Stimulated activated CD8-positive, alpha-beta memory T cell treated with anti-CD3 and anti-CD28 coated beads, Interleukin-2, amount 100 ng/mL, for 48 hours (primary cell): Measurements from ENCODE around the gene PRKCH.

Source experiments
- DNase-seq, 2 donors: peaks; one replicate each; pipeline ENCODE4 v3.0.0-alpha.2; 2020; ENCODE audit warnings: low read depth in 2 of 2

Gene PRKCH

DNA sequence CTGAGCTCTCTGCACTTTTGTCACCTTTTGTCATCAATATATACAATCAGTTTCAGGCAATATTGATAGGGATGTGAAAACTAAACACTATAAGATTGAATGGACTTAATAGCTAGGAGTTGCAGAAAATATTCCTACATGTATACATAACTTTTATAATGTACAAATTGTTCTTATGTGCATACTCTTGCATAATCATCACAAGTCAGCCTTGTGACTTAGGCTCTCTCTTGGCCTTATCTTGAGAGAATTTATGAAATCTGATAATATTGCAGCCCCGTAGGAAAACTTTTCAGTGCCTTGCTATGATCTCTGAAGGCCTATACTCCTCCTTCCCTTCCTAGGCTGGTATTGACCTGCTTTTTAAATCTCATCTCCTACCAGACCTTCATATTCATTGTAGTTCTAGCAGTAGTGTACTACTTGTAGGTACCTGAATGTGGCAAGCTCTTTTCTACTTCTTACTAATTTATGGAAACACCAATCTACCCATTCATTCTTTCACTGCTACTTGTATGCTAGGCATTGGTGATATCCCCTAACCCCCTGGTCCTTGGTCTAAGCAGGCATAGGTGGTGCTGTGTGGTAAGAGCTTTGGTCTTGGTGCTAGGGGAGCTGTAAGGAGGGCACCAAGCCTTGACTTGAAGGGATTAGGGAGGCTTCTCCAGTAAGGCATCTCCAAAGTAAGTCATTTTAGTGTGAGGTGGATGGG is 100.0 kb downstream of the PRKCH start:
- DNase-seq: no peak

GRCh38 chr14:61426048-61426447 is 104.7 kb downstream of the PRKCH start:
- DNase-seq: no peak

DNA sequence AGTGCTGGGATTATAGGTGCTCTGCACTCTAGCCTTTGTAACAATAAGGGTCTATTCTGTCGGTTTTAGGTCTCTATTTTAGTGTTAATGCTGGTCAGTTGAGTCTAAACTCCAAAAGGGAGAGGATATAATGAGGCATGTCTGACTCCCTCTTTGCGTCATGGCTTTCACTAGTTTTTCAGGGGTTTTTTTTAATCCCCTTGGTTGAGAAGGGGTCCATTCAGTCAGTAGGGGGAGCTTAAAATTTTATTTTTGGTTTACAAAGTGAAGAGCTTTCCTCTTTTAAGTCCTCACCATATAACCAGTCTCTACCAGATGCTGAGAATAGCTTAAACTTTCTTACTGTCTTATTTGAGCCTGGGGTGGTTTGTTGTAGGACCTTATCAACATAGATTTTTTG is 106.9 kb downstream of the PRKCH start:
- no peak for DNase-seq

DNA sequence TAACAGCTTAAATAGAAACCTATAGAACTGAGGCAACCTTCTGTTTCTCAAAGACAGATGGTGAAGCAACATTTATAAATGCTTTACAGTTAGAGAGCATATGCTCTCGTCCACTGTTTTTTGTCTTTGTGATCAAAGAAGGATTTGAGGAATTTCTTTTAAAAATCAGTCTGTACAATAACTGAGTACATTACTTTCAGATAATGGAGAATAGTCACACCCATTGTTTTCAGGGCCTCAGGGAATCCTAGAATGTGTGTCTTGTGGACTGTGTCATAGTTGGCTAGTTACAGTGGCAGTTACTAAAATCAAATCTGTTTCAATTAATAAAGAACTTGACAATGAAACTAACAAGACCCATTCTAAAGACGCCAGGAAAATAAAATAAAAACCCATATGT is 107.9 kb downstream of the PRKCH start:
- DNase-seq: no peak

GRCh38 chr14:61430066-61430757 is 108.8 kb downstream of the PRKCH start:
- DNase-seq: no peak

GRCh38 chr14:61433169-61433568 is 111.8 kb downstream of the PRKCH start:
- no peak for DNase-seq

DNA sequence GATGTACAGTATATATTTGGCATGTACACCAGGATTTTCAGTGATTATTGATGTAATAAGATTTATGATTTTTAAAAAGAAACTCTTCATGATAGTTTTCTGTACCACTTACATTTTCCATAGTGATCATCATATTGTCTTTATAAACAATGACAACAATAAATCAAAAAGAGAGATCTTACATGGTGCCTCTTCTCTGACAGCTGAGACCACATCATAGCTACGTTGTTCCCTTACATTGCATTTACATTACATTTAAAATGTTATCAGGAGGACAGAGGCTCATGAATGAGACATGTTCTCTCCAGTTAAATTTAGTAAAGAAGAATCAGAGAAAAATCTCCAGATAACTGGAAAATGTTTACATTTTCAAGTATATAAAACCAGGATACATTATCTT is 112.4 kb downstream of the PRKCH start:
- no peak for DNase-seq

- DNase-seq: no peak
Measured at GRCh38 chr14:61434311-61434710, 112.9 kb downstream of the PRKCH start.

DNA sequence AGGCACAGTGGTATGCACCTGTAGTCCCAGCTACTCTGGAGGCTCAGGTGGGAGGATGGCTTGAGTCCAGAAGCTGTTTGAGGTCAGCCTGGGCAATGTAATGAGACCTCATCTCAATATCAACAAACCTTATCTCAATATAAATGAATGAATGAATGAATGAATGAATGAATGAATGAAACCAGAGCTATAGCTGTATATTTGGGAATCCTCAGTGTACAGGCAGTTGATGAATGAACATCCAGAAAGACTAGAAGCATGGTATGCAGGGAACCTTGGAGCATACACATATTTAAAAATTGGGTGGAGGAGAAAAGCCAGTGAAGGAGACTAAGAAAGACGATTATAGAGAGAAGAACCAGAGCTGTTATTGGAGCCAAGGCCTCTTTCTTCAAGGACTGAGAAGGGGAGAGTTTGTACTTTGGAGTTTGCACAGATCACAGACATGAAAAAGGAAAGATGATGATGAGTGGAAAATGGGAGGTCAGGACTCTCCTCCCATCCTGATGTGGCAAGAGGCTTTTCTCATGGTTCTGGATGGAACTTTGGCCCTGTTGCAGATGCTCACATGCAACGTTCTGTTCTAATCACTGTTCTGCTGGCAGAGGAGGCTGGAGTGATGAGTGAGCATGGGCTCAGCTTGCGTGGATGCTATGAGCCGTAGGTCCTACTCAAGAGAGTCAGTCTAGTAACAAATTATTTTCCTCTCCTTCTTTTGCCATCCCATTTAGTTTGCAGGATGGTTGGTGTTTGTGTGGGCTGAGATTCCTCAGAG is 114.4 kb downstream of the PRKCH start:
- DNase-seq: no peak

DNA sequence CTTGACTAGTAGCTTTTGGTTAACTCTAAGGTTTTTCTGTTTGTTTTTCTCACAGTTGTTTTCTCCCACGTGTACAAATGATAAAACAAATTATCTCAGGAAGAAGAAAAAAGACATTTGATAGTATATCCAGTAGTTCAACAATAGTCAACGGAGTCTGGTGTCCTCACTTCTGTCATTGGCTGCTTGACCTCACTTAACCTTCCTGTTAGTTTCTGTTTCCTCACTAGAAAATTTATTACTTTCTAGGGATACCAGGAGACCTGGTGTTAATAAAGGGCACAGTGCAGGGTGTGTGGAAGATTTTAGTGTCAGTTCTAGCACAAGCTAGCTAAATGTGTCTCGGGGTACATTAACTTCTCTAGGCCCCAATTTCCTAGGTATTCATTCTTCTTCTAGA is 116.0 kb downstream of the PRKCH start:
- DNase-seq: no peak

GRCh38 chr14:61438036-61438435 is 116.7 kb downstream of the PRKCH start:
- no peak for DNase-seq

- no peak for DNase-seq
Measured at GRCh38 chr14:61438497-61438859, 117.1 kb downstream of the PRKCH start.

DNA sequence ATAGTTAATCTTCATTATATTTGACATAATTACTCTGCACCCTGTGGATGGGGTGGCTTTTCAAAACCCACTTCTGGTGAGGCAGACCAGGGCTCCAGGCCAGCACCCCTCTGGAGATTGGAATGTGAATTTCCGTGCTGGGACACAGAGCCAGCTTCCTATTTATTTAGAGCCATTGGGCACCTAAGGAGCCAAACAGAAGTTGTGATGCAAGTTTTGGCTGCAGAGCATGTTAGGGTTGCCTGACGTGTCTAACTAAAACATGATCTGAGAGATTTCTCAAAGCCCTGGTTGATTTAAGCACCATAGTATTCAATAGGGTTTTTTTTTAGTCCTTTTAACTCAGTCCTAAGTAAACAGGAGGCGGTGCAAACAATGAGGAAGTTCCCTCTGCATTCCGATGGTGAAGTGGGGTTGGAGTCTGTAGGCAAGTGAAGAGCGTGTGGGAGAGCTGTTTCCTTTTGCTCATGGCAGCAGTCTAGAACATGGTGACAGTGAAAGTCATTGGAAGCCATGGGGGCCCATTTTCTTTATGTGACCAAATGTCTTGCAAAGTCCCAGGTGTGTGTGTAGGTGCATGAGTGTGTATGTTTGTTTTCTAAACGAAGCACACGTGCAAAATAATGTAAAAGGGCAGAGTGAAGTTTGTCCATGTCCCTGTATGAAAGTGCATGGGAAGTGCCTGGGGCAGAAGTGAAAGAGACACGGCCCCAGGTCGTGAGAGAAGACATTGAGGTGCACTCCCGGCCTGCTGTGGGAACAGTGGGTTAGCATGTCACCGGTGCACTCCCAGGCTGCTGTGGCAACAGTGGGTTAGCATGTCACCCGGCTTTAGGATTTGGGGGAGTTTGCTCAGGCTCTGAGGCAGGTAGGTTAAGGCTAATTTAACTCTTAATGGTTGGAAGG is 117.7 kb downstream of the PRKCH start:
- no peak for DNase-seq

GRCh38 chr14:61439779-61440418 is 118.5 kb downstream of the PRKCH start:
- DNase-seq: no peak

GRCh38 chr14:61443481-61443880 is 122.1 kb downstream of the PRKCH start:
- no peak for DNase-seq

- peak; percentile 50 to 52 for DNase-seq
Measured at GRCh38 chr14:61444215-61444768, 122.9 kb downstream of the PRKCH start.

GRCh38 chr14:61451491-61451890 is 130.1 kb downstream of the PRKCH start:
- no peak for DNase-seq

DNA sequence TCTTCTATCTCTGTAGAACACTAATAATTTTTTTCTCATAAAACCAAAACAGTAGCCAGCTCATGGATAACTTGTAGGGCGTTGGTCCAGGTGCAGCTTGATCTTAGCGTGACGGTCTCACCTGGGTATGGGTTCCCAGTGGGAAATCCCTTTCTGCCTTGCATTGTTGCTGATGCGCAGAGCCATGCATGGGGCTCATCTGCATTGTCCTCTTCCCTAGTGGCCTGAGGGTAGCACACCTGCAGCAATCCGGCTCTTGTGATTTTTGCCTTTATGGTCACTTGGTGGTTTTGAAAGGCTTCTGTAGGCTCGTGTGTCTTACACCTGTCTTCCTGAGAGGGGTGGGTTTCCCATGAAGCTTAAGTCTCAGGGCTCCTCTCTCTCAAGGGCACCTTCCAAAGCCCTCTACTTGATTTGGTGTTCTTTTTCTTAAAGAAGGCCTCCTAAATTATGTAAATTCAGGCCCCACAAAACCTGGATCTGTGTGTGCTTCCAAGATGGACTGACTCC is 130.6 kb downstream of the PRKCH start:
- DNase-seq: no peak

DNA sequence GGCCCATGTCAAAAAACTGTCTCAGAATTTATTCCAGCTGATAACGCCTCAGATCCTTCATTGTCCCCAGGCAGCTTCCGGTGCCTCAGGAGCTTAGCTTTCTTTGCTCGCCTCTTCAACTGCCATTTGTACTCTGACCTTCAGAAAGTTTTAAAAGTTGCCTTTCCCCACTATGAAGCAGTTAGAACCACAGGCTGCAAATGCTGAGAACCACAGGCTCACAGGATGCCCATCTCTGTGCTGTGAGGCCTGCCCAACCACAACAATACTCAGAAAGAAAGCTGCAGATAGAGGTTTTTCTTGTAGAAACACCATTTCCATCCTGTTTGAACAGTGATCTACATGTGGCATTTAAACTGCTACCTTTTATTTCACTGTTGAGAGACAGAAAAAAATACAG is 131.1 kb downstream of the PRKCH start:
- peak in 1 of 2 donors; percentile 27 for DNase-seq

- DNase-seq: no peak
Measured at GRCh38 chr14:61453103-61453767, 131.9 kb downstream of the PRKCH start.
